ENCODE measurements around the gene MYL11.
A peak's percentile ranks its signal among the peaks of the same experiment; 100 is the strongest.
"Not testable (repeated sequence)": the region's sequence is repeated elsewhere in the genome, so short reads cannot be mapped to it uniquely, and the experiment has no call there.

MYL11 gene

DNA sequence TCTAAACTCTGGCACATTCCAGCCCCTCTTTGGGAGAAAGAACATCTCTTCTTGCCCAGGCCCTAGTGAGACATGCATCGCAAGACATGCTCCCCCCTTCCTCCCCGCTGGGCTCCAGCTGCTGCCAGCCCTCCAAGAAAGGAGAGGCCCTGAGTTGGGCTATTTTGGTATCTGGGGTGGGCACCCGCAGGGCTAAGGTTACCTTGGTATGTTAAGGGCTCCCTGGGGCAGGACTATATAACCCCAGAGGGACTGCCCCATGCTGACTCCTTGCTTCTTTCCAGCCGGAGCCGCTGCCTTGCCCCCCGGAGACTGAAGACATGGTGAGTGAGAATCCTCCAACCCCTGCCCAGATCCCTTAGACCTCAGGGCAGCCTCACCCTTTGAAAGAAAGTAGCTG is at the start of gene MYL11:
MYL11 (plus strand) TSS at position 265 of the 400 bp plus-strand sequence; CDS start at position 321, 56 bp downstream.
- ATAC-seq = no peak

DNA sequence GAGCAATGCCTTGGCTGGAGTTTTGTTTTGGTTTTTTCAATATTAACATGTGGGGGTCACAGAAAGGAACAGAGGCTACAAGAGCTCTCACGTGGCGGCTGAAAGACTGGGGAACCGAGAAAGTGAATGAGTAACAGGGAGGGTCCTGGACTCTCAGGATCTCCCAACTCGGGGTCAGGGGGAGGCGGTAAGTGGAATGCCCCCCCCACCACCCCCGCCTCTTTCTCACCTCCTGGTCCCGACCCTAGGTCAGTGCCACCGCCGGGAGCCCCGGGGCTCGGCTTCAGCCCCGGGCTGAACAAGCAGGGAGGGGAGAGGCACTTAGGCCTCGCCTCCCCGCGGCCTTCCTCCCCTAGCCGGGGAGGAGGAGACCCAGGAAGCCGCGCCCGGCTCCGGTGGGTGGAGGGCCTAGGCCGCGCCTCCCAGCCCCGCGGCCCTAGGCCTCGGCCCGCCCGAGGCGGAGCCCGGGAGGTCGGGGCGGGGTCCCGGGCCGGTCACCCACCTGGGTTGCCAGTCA is 40.1 kb upstream of the MYL11 start:
- peak; percentile 94 to 96 for ATAC-seq

- ATAC-seq = peak; percentile 77 to 78
Observed at GRCh38 chr16:30335028-30335597, 39.5 kb upstream of the MYL11 start.

DNA sequence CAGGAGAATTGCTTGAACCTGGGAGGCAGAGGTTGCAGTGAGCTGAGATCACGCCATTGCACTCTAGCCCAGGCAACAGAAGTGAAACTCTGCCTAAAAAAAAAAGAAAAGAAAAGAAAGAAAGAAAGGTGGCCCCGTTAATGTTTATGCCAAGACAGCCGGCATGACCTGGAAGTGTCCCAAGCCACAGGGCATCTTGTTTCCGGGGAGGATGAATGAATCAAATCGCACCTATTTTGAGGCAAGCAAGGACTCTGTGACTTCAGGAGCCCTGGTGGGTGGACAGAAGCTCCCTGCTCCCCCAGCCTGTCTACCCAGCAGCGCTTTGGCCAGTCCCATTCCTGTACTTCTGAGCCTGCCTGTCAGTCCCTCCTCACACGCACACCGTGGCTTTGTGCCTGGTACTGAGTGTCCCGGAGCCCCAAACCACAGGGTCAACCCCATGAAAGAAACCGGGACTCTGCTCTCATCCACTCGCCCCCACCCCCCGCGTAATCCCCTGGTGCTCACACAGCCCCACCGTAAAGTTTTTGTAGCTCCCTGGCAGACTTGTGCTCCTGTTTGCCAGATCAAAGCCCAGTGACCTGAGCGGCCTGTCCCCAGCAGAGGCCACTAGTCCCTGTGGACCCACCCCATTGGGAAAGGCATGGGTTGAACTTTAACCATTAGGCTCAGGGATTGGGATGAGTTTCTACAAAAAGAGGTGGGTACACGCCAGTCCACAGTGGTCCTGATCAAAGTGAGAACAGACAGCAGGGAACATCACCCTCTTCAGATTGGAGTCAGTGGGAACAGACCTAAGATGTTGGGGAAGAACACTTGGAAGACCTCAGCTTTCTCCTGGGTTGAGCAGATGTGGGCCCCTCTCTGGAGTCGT is 38.8 kb upstream of the MYL11 start:
- ATAC-seq = peak in 1 of 2 donors; percentile 4

- ATAC-seq = not testable (repeated sequence)
Observed at GRCh38 chr16:30337964-30338357, 36.6 kb upstream of the MYL11 start.

- not testable (repeated sequence) for ATAC-seq
Observed at GRCh38 chr16:30338715-30339114, 35.9 kb upstream of the MYL11 start.

DNA sequence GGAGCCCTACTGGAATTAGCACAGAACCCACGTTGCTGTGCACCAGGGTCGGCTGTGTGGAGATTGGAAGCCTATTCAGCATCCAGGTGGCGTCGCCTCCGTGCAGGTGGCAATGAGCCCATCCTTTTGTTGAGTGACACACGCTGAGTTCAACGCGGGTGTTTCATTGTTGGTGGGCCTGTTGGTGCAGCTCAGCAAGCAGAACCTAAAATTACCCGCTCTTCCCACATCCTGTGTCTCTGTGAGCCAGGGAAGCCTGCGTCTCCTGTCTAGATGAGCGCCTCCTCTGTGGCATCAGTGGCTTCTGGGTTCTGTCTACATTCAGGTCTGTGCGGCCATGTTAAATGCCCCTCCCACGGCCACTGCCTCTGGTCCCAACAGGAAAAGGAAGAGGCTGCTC is 34.0 kb upstream of the MYL11 start:
- no peak for ATAC-seq

GRCh38 chr16:30341971-30342370 is 32.6 kb upstream of the MYL11 start:
- ATAC-seq = not testable (repeated sequence)

DNA sequence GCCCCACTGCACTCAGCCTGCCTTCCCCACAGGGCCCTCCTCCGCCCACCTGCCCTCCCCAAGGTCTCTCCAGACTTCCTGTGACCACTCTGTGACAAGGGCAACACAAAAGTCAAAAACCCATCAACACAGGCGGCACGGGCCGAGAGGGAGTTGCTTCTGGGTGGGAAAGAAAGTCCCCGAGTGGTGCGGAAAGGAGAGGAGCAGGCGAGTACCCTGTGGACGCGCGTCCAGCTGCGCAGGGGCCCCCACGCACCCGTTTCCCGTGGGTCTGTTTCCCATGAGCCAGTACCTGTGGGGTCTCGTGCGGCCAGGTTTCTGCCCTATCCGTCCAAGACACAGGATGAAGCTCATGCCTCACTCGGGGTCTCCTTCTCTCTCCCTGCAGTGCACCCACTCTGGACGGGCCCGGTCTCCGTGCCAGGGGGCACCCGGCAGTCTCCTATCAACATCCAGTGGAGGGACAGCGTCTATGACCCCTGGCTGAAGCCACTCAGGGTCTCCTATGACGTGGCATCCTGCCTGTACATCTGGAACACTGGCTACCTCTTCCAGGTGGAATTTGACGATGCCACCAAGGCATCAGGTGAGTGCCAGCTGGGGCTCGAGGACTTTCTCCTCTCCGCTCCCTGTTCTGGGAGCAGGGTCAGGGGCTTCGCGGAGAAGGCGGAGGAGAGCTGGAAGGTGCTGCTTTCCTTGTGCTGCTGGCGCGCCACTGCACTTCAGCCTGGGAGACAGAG is 31.7 kb upstream of the MYL11 start:
- ATAC-seq = no peak

- not testable (repeated sequence) for ATAC-seq
Observed at GRCh38 chr16:30343491-30343820, 31.1 kb upstream of the MYL11 start.

DNA sequence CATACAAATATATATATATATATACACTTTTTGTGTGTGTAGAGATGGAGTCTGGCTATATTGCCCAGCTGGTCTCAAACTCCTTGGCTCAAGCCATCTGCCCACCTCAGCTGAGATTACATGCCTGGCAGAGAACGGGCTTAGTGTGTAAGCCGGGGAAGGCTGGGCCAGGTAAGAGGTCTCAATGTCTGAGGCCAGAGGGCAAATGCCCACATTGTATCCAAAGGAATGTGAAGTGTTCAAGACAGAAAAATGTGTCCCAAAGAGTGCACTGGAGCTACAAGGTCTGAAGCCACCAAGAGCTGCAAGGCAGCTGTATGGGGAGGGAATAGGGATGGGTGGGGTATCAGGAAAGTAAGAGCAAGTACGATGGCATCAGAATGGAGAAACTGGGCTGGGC is 28.3 kb upstream of the MYL11 start:
- ATAC-seq = no peak

DNA sequence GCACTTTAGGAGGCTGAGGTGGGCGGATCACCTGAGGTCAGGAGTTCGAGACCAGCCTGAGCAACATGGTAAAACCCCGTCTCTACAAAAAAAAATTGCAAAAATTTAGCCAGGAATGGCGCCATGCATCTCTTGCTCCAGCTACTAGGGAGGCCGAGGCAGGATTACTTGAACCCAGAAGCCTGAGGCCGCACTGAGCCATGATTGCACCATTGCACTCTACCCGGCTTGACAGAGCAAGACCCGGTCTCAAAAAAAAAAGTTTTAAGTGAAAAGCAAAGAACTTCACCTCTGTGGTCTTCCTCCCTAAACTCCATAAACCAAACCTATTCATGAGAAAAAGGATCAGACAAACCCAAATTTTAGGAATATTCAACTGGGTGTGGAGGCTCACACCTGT is 26.5 kb upstream of the MYL11 start:
- no peak for ATAC-seq

DNA sequence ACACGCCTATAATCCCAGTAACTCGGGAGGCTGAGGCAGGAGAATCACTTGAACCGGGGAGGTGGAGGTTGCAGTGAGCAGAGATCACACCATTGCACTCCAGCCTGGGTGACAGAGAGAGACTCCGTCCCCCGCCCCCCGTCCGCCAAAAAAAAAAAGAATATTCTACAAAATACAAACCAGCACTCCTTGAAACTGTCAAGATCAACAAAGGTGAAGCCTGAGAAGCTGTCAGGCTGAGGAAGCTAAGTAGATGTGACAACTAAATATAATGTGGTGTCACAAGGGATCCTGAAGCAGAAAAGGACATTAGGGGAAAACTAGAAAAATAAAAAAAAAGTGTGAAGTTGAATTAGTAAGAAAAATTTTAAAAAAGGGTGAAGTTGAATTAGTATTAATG is 25.7 kb upstream of the MYL11 start:
- ATAC-seq = no peak

DNA sequence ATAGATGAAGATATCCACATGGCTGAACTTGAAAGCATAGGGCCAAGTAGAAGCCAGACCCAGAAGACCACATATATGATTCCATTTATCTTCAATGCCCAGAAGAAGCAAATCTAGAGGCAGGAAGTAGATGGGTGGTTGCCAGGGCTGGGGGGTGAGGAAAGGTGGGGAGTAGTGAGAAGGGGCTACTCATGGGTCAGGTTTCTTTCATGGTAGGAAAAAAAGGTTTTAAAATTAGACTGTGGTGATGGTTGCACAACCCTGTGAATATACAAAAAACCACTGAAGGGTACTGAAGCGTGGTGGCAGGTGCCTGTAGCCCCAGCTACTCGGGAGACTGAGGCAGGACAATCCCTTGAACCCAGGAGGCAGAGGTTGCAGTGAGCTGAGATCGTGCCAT is 24.9 kb upstream of the MYL11 start:
- ATAC-seq = no peak

GRCh38 chr16:30350134-30350871 is 24.3 kb upstream of the MYL11 start:
- peak; percentile 38 to 57 for ATAC-seq

DNA sequence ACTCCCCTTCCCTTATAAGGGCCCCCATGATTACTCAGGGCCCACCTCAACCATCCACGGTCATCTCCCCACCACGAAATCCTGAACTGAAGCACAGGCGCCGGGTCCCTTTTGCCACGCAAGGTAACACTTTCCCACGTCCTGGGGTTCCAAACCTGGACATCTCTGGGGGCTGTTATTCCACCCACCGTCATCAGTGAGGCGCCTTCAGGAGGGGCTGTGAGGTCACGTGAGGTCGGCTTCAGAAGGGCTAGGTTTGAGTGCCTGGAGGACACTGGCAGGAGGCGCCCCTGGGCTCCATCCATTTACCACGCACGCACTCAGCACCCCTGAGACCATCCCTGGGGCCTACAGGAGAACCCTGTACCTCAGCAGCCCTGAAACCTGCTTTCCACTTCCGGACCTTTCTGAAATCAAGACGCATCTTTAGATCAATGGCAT is 23.6 kb upstream of the MYL11 start:
- no peak for ATAC-seq

DNA sequence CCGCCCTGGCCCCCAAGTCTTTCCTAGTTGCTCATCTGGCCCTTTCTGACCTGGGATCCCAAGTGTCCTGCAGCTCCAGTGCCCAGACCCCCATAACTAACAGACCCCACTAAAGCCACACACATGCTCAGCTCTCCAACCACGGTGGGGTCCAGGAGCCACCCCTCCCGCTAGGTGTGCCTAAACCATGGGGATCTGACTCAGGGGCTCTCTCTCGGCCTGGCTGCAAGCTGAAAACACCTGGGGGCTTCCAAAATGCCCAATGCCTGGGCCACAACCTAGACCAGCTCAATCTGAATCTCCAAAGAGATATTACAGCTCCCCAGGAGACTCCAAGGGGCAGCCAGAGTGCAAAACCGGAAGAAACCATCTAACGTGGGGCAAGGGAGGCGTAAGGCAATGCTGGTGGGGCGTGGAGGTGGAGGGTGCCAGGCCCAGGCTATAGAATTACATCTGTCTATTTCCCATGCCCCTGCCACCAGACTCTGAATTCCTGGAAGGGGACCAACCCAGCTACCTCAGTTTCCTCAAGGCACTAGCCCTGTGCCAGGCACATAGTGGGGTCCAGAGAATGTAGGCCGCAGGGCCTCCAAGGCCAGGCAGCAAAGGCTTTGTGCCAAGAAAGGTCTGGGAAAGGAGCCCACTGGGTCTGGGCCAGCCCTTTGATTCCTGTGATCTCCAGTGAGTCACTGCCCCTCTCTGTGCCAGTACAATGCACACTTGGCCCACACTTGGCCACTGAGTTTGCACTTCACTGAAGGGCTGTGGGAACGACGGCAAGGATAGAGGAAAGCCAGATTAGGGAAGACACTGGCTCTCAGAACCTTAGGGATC is 22.8 kb upstream of the MYL11 start:
- ATAC-seq = no peak

DNA sequence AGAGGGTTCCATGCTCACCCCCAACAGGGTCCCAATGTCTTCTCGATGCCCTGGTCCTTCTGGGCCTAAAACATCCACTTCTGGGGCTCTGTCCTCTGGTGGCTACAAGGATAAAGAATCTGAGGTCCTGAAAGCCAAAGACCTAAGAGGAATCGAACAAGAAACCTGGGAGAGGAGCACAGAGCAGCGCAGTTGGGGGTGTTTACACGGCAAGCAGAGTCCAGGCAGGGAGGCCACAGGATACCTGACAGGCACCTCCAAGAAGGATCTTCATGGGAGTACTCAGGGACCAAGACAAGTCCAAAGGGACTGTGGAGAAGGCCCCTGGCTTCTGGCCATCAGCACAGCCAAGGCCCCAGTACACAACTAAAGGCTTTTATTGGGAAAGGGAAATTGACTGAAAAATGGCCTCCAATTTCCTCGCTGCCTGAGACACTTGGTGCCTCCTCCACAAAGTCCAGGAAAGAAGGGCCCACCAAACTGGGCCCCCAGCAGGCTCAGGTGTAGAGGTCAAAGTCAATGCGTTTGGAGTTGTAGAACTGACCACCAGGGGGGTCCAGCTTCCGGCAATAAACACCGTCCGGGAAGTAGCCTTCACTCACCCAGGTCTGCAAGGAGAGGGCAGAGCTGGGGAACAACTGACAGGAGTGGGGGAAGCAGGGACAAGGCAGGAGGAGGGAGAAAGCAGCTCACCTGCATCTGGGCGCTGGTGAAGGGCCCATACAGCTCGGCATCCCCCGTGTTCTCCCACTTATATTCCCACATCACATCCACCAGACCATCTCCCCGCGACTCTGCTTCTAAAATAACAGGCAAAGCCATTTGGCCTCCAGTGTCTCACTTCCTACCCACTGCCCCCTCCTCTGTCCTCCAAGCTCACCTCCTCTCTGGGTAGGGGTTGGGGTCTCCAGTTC is 21.9 kb upstream of the MYL11 start:
- no peak for ATAC-seq

- ATAC-seq = no peak
Observed at GRCh38 chr16:30353438-30354129, 21.0 kb upstream of the MYL11 start.

Measured in activated CD4-positive, CD25-positive, alpha-beta regulatory T cell treated with anti-CD3 and anti-CD28 coated beads, Interleukin-2, amount 50 U/mL, for 24 hours (primary cell).